Neutrophil (primary cell): ENCODE measurements around the gene WLS.

Experiments
- H3K27ac ChIP-seq: fragments of 200-600 bp; sonication (generic); 2 replicates; pipeline ENCODE4 v1.5.1; 2016; ENCODE audit warnings: mild to moderate bottlenecking, moderate library complexity
- H3K27me3 ChIP-seq: fragments of 200-600 bp; sonication (generic); 2 replicates; pipeline ENCODE4 v1.6.0; 2016; ENCODE audit warnings: mild to moderate bottlenecking
- H3K36me3 ChIP-seq: fragments of 200-600 bp; sonication (generic); 2 replicates; pipeline ENCODE4 v1.5.1; 2017
- H3K4me1 ChIP-seq, 2 experiments: fragments of 200-600 bp in 1 of 2; sonication (generic) in 1 of 2; 1 replicate in 1 of 2; 2 replicates in 1 of 2; pipeline versions ENCODE4 v1.5.1 to v1.6.1; 2013 to 2016; ENCODE audit warnings: low read depth in 1 of 2, low read length in 1 of 2, mild to moderate bottlenecking in 1 of 2, moderate library complexity in 1 of 2; ENCODE audit not compliant: control insufficient read depth in 1 of 2, insufficient read depth in 1 of 2
- H3K4me3 ChIP-seq, 2 experiments: fragments of 200-600 bp in 1 of 2; sonication (generic) in 1 of 2; 1 replicate in 1 of 2; 2 replicates in 1 of 2; pipeline ENCODE4 v1.5.1; 2013 to 2016; ENCODE audit warnings: low read depth in 1 of 2, low read length in 1 of 2, mild to moderate bottlenecking in 1 of 2, moderate library complexity in 1 of 2
- H3K9me3 ChIP-seq: fragments of 200-600 bp; sonication (generic); 2 replicates; pipeline ENCODE4 v1.5.1; 2016
- TF ChIP-seq, protein P1 (sequence below): fragments of 200-600 bp; sonication (generic); IDR thresholded peaks from 2 replicates; pipeline ENCODE4 v1.5.1; 2016; ENCODE audit warnings: antibody characterized with exemption

The WLS gene

DNA sequence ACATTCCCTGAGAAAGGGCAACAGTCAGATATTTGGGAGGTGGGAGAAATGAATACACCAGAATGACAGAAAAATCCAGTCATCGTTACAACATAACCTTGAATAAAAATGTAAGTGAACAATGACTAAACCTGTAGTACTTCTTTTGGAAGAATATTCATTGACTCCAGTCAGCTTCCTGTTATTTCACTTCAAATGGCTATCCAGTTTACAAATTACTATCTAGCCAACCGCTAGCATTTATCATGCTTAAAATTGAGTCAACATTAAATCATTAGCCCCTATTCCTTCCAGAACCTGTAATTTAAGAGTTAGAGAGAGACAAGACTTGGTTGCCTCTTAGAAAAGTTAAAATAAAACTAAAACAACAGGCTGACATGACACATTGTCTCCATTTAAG lies 33.6 kb downstream of the WLS start:
- TF ChIP-seq, protein P1, sequence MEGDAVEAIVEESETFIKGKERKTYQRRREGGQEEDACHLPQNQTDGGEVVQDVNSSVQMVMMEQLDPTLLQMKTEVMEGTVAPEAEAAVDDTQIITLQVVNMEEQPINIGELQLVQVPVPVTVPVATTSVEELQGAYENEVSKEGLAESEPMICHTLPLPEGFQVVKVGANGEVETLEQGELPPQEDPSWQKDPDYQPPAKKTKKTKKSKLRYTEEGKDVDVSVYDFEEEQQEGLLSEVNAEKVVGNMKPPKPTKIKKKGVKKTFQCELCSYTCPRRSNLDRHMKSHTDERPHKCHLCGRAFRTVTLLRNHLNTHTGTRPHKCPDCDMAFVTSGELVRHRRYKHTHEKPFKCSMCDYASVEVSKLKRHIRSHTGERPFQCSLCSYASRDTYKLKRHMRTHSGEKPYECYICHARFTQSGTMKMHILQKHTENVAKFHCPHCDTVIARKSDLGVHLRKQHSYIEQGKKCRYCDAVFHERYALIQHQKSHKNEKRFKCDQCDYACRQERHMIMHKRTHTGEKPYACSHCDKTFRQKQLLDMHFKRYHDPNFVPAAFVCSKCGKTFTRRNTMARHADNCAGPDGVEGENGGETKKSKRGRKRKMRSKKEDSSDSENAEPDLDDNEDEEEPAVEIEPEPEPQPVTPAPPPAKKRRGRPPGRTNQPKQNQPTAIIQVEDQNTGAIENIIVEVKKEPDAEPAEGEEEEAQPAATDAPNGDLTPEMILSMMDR, result no peak
- Histone ChIP-seq H3K9me3 (no peaks in the 10 kb centered on the region), H3K27ac (no peak overlapping the region), H3K27me3 (no peaks in the 10 kb centered on the region), H3K4me3 (no peak overlapping the region), H3K36me3 (no peaks in the 10 kb centered on the region), H3K4me1 (no peaks in the 10 kb centered on the region)

DNA sequence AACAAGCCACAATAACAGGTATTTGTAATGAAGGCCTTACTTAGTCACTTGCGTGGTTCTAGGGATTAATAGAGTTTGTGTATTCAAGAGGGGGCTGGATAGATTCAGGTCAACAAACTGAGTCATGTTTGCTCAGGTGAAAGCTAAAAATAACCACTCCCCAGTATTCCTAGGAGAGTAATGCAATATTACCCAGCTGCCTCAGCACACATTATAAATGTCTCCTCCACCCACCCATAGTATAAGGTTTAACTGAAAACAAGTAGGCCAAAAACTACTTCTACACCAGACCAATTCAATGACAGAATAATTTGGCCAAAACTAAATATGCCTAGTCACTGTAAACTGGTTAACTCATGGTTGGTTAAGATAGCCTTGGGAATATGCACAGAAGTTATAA lies 34.4 kb downstream of the WLS start:
- Histone ChIP-seq H3K4me3 (no peak overlapping the region), H3K27me3 (no peaks in the 10 kb centered on the region), H3K27ac (no peak overlapping the region), H3K9me3 (no peaks in the 10 kb centered on the region), H3K36me3 (no peaks in the 10 kb centered on the region), H3K4me1 (no peaks in the 10 kb centered on the region)
- TF ChIP-seq, protein P1, result no peak

DNA sequence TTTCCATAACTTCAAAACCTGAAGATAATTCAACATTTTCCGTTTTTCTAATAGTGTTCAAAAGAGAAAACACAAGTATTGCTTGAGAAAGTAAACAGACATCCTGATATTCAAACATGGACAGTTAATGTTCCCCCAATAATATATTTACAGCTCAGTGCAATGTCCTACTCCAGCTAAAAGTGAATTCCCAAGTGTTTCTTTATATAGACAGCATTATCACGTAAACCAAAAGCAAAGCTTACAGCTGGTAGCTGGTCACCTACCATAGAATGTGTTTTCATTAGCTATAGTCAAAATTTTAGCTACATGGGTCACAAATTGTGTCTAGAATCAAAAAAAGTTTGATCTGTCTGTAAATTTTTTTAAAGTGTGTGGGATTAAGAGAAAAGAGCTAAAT lies 34.9 kb downstream of the WLS start:
- Histone ChIP-seq H3K9me3 (no peaks in the 10 kb centered on the region), H3K27me3 (no peaks in the 10 kb centered on the region), H3K27ac (no peak overlapping the region), H3K4me1 (no peaks in the 10 kb centered on the region), H3K36me3 (no peaks in the 10 kb centered on the region), H3K4me3 (no peak overlapping the region)
- TF ChIP-seq, protein P1, result no peak

DNA sequence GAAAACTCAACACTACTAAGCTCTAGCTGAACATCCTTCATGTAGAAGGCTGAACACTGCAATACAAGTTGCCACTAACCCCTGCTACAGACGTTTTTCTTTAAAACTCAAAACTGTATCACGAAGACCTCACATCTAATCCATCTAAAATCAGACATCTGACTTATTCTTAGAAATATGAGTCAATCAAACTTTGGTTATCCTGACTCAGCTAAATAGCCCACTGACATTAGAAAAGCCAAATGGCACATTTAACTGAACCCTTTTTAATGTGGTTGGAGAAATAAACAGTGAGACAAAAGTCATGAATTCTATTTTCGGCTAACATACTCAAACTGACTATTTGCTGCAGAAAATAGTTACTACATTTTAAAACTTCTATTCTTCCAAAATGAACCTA lies 35.6 kb downstream of the WLS start:
- H3K4me1 ChIP-seq, result no peaks in the 10 kb centered on the region
- H3K36me3 ChIP-seq, result no peaks in the 10 kb centered on the region
- no peak overlapping the region for H3K27ac ChIP-seq
- H3K9me3 ChIP-seq, result no peaks in the 10 kb centered on the region
- TF ChIP-seq, protein P1, result no peak
- no peaks in the 10 kb centered on the region for H3K27me3 ChIP-seq
- no peak overlapping the region for H3K4me3 ChIP-seq

DNA sequence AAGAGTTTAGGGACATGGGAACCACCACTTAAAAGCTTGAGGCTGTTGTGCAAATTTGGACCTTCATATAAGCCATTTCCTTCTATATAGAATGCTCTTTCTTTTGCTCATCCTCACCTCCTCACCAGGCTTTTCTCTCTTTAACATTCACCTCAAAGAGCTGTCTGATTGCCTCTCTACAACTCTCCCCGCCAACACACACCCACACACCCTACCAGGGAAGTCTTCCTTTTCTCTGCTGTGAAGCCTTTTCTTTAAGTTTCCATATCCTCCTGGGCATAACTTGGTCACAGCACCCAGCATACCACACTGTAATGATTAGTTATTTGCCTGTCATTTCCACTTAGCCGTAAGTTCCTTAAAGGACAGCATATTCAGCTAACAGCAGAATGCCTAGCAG lies 40.6 kb downstream of the WLS start:
- H3K27ac ChIP-seq, result no peak overlapping the region
- H3K9me3 ChIP-seq, result no peaks in the 10 kb centered on the region
- no peaks in the 10 kb centered on the region for H3K36me3 ChIP-seq
- peaks cover 11 to 19% of the 10 kb centered on the region in 2 experiments for H3K4me1 ChIP-seq
- TF ChIP-seq, protein P1, result no peak
- H3K4me3 ChIP-seq, result no peak overlapping the region
- H3K27me3 ChIP-seq, result no peaks in the 10 kb centered on the region
